DND-41 (cell line): ENCODE results near the gene STK36.

Source experiments
- ATAC-seq: fragments of 200-7000 bp; cut with Tn5 transposase; 3 replicates; pipeline ENCODE4 v1.9.1; 2021; ENCODE audit warnings: low read depth; ENCODE audit not compliant: insufficient read depth
- DNase-seq: peaks from one replicate; pipeline ENCODE4 v3.0.0-alpha.2; 2020
- H2AFZ ChIP-seq: 2 replicates; pipeline ENCODE4 v1.6.0; 2012; ENCODE audit warnings: low read depth, low read length
- H3K27ac ChIP-seq: 2 replicates; pipeline ENCODE4 v1.5.1; 2012; ENCODE audit warnings: low read length, inconsistent platforms
- H3K27me3 ChIP-seq: fragments of 200-600 bp; sonication (generic); 2 replicates; pipeline ENCODE4 v1.6.0; 2012; ENCODE audit warnings: low read length, mild to moderate bottlenecking, inconsistent platforms; ENCODE audit not compliant: insufficient read depth, poor library complexity
- H3K36me3 ChIP-seq: 2 replicates; pipeline ENCODE4 v1.5.1; 2012; ENCODE audit warnings: low read length, inconsistent platforms; ENCODE audit not compliant: insufficient read depth
- H3K4me1 ChIP-seq: 2 replicates; pipeline ENCODE4 v1.5.1; 2012; ENCODE audit warnings: mild to moderate bottlenecking, low read length; ENCODE audit not compliant: insufficient read depth
- H3K4me2 ChIP-seq: 2 replicates; pipeline ENCODE4 v1.6.0; 2012; ENCODE audit warnings: mild to moderate bottlenecking, moderate library complexity, low read length, inconsistent platforms; ENCODE audit not compliant: insufficient read depth
- H3K4me3 ChIP-seq, 2 experiments: fragments of 200-600 bp in 1 of 2; shearing (Covaris generic) in 1 of 2; 2 replicates each; pipeline ENCODE4 v1.5.1; 2012 to 2016; ENCODE audit warnings: inconsistent platforms in 2 of 2, low read length in 2 of 2, mild to moderate bottlenecking in 2 of 2, low read depth in 1 of 2, moderate library complexity in 1 of 2
- H3K79me2 ChIP-seq: 2 replicates; pipeline ENCODE4 v1.6.0; 2012; ENCODE audit warnings: low read length, inconsistent platforms; ENCODE audit not compliant: insufficient read depth
- H3K9ac ChIP-seq: 2 replicates; pipeline ENCODE4 v1.6.0; 2012; ENCODE audit warnings: low read depth, mild to moderate bottlenecking, inconsistent platforms, low read length, moderate library complexity
- H3K9me3 ChIP-seq: 2 replicates; pipeline ENCODE4 v1.5.1; 2012; ENCODE audit warnings: low read length, moderate library complexity, mild to moderate bottlenecking, inconsistent platforms; ENCODE audit not compliant: insufficient read depth, severe bottlenecking
- H4K20me1 ChIP-seq: 2 replicates; pipeline ENCODE4 v1.6.0; 2012; ENCODE audit warnings: low read length; ENCODE audit not compliant: insufficient read depth
- EZH2 ChIP-seq: IDR thresholded peaks from 3 replicates; pipeline ENCODE4 v1.6.1; 2012; ENCODE audit warnings: borderline replicate concordance, low read depth, mild to moderate bottlenecking, moderate library complexity, low read length, inconsistent platforms; ENCODE audit not compliant: severe bottlenecking
- TF ChIP-seq, protein P1 (sequence below): IDR thresholded peaks from 2 replicates; pipeline ENCODE4 v1.5.1; 2012; ENCODE audit warnings: borderline replicate concordance, low read length, moderate library complexity, mild to moderate bottlenecking; ENCODE audit not compliant: poor library complexity, severe bottlenecking; ENCODE audit errors: extremely low read depth

STK36 gene

DNA sequence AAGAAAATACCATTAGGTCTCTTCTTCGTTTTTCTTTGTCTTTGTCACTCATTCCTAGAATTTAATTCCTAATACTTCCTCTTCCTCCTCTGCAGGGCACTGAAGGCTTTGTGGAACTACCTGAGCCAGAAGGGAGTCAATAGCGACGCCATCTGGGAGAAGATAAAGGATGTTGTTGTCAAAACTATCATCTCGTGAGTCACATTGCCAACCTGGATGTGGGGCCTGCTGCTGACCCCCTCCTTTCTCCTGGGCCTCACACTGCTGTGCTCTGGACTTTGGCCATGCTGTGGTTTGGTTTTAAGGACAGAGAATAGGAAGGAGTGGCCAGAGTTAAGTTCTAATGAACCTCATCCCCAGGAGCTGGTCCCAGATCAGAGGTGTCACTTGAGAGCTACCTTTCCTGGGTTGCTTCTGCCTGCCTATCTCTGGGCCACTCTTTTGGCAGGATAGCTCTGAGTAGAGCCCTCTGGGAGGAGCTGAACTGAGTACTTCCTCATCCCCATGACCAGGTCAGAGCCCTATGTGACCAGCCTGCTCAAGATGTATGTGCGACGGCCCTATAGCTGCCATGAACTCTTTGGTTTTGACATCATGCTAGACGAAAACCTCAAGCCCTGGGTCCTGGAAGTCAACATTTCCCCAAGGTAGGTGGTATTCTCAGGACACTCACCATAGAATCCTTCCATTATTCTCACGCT, 77.0 kb downstream of the STK36 start:
- Histone ChIP-seq H3K4me1 (no peaks in the 10 kb centered on the region), H3K4me3 (no peak overlapping the region), H3K36me3 (peaks cover 95% of the 10 kb centered on the region), H2AFZ (no peak overlapping the region), H3K27me3 (no peaks in the 10 kb centered on the region), H4K20me1 (peaks cover 8% of the 10 kb centered on the region; the same call in 1 of the 2 replicates), H3K79me2 (no peaks in the 10 kb centered on the region), H3K27ac (no peak overlapping the region), H3K9ac (no peak overlapping the region), H3K9me3 (no peaks in the 10 kb centered on the region), H3K4me2 (no peak overlapping the region)
- DNase-seq, result no peak
- ATAC-seq, result no peak
- TF ChIP-seq EZH2, result no peak
- TF ChIP-seq, protein P1, sequence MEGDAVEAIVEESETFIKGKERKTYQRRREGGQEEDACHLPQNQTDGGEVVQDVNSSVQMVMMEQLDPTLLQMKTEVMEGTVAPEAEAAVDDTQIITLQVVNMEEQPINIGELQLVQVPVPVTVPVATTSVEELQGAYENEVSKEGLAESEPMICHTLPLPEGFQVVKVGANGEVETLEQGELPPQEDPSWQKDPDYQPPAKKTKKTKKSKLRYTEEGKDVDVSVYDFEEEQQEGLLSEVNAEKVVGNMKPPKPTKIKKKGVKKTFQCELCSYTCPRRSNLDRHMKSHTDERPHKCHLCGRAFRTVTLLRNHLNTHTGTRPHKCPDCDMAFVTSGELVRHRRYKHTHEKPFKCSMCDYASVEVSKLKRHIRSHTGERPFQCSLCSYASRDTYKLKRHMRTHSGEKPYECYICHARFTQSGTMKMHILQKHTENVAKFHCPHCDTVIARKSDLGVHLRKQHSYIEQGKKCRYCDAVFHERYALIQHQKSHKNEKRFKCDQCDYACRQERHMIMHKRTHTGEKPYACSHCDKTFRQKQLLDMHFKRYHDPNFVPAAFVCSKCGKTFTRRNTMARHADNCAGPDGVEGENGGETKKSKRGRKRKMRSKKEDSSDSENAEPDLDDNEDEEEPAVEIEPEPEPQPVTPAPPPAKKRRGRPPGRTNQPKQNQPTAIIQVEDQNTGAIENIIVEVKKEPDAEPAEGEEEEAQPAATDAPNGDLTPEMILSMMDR, result no peak
